D721Med (cell line): ENCODE results near the gene LAMA3.

Source experiments
- DNase-seq: peaks from one replicate; pipeline ENCODE4 v3.0.0; 2011; ENCODE audit warnings: low spot score; ENCODE audit not compliant: insufficient read length
- FAIRE-seq: peaks from 2 replicates; lab custom pipeline; 2011; peaks lifted over from hg19 to GRCh38; lab: Jason Lieb, UNC
- TF ChIP-seq, protein P1 (sequence below): IDR thresholded peaks from 2 replicates; pipeline ENCODE4 v1.5.1; 2012; ENCODE audit warnings: mild to moderate bottlenecking, control low read depth; ENCODE audit not compliant: insufficient read depth; ENCODE audit errors: missing control alignments

LAMA3 gene

GRCh38 chr18:23958036-23958435 lies 268.8 kb downstream of the LAMA3 start:
- DNase-seq (no peak), FAIRE-seq (no peak)
- TF ChIP-seq, protein P1, sequence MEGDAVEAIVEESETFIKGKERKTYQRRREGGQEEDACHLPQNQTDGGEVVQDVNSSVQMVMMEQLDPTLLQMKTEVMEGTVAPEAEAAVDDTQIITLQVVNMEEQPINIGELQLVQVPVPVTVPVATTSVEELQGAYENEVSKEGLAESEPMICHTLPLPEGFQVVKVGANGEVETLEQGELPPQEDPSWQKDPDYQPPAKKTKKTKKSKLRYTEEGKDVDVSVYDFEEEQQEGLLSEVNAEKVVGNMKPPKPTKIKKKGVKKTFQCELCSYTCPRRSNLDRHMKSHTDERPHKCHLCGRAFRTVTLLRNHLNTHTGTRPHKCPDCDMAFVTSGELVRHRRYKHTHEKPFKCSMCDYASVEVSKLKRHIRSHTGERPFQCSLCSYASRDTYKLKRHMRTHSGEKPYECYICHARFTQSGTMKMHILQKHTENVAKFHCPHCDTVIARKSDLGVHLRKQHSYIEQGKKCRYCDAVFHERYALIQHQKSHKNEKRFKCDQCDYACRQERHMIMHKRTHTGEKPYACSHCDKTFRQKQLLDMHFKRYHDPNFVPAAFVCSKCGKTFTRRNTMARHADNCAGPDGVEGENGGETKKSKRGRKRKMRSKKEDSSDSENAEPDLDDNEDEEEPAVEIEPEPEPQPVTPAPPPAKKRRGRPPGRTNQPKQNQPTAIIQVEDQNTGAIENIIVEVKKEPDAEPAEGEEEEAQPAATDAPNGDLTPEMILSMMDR: no peak

- DNase-seq (no peak), FAIRE-seq (peak; percentile 56)
- TF ChIP-seq, protein P1: no peak
Measured at GRCh38 chr18:23963443-23964165, 274.4 kb downstream of the LAMA3 start.

DNA sequence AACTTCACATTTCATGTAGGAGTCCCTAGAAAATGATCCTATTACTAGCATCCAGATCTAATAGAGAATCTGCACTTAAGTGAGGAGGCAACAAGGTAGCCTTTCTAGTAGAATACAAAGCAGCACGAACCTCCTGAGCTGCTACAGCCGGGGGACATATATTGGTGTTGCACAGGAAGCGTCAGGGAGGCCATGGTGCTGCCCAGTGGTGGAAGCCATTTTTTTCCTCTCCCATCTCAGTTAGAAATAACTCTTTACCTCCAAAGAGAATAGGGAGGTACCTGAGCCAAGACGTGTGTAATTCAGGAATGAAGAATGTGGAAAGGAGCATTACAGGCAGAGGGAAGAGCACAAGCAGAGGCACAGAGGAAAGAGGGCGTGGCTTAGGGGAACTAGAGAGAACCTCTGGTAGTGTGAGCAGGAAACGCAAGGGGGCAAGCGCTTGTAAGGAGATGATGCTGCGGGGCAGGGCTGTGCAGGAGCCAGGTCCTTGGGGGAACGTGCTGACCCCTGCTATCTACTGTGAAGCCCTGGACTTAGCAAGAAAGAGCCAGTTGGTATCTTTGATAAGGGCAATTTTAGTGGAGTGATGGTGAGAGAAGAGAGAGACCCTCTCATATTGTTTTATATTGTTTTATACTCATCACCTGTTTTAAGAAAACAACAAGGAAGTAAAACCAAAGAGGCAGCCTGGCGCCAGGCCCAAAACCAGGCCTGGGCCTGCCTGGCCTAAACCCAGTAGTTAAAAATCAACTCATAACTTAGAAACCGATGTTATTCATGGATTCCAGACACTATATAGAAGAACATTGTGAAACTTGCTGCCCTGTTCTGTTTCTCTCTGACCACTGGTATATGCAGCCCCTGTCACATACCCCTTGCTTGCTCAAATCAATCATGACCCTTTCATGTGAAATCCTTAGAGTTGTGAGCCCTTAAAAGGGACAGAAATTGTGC lies 275.3 kb downstream of the LAMA3 start:
- FAIRE-seq (peak; percentile 32), DNase-seq (no peak)
- TF ChIP-seq, protein P1: no peak

- FAIRE-seq (peak; percentile 44), DNase-seq (no peak)
- TF ChIP-seq, protein P1: no peak
Measured at GRCh38 chr18:23966909-23967308, 277.7 kb downstream of the LAMA3 start.

GRCh38 chr18:23967321-23968089 lies 278.3 kb downstream of the LAMA3 start:
- DNase-seq: no peak
- TF ChIP-seq, protein P1: no peak
- FAIRE-seq: no peak

- DNase-seq (no peak), FAIRE-seq (peak; percentile 48)
- TF ChIP-seq, protein P1: no peak
Measured at GRCh38 chr18:23968638-23969604, 279.7 kb downstream of the LAMA3 start.
